Stimulated activated CD4-positive, alpha-beta T cell treated with anti-CD3 and anti-CD28 coated beads, Interleukin-1b, Interleukin-23, amount 100 ng/mL, for 24 hours (primary cell): Measurements from ENCODE around the gene PARD3B.
A peak's percentile ranks its signal among the peaks of the same experiment; 100 is the strongest.

Experiments
- DNase-seq, 4 experiments: peaks; one replicate each; pipeline ENCODE4 v3.0.0-alpha.2; 2020; ENCODE audit warnings: low read depth in 4 of 4, low spot score in 1 of 4

The PARD3B gene

DNA sequence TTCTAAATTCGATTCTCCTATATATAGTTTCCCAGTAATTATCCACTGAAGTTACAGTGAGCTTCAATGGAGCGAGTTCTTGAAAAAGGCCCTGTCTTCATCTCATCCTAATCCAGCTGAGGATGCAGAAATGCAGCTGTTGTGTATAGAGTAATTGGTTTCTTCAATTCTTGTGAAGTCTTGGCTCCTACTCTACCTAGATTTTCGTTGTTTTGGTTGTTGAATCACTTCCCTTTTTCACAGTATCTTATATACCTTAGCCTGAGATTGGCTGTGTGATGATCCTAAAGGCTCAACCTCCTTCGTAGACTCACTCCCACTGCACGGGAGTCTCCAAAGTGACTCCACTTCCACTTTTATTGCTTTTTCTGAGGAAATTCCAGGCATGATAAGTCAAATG is 280.4 kb downstream of the PARD3B start:
- DNase-seq, result no peak

DNA sequence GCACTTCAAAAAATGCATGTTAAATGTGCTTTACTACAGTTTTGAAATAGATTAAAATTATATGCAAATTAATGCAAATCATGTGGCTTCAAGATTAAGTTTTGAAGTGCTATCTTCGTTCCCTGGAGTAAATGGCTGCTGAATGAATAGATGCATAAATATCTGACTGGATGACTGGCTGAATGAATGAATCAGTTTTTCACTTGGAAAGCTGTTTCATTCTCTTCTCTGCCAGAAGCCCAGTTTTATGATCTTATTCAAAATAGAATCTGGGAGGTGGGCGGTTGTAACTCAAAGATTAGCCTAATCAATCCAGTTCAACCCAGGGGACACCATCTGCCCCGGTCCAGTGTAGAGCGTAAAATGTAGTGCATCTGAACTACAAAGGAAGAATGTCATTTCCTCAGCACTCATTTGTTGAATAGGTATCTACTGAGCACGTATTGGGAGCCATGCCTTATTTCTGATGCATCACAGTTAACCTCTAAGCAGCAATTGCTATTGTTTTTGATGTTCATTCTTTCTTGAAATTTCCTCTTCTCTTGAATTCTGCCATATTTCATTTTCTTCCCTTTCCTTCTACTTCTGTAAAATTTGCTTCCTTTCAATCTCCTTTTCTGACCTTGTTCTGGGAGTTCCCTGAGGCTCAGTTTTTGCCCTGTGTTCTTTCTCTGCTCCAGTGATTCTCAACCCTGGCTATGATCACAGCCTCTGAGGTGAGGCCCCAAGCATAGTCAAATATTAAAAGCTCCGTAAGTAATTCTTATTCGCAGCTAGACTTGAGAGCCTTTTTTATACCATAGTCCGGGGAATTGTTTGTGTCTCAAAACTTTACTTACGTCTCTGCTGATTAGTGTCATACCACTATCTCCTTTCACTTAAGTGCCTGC is 282.7 kb downstream of the PARD3B start:
- no peak for DNase-seq

DNA sequence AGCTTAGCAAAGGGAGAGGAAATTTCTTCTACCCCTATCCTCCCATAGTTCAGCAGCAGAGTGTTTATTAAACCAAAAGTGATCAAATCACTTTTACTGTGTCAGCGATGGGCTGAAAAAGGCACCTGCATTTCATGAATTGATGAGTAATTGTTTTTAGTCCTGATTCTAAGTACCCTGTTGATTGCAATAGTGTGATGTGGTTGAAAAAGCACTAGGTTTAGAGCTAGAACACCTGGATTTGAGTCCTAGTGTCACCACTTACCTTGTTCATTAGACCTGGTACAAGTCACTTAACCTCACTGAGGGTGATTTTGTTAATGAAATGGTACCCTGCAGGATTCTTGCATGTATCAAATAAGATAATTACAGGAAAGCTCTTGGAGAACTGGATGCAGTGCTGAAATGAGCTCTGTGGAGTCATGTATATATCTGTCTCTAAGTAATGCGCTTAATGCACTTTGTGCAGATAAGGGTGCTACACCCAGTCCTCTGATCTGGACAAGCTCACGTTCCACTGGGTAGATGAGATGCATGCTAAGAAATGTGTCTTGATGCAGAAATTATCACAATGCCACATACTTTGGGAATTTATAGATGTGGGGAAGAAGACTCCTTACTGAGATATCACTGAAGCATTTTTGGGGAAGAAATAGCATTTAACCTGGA is 289.6 kb downstream of the PARD3B start:
- DNase-seq, result no peak

DNA sequence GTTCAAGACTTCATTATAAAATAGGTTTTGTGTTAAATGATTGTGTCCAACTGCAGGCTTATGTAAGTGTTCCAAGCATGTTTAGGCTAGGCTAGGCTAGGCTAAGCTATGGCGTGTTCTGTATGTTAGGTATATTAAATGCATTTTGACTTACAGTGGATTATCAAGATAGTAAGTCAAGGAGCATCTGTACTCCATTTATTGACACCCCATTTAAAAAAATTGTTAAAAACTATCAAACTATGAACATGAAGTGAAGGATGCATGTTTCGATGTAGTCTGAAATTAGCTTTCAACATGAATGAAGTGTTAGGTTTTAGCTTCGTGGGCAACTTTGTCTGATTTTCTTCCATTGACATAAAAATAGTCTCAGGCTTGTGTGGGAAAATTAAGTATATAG is 290.5 kb downstream of the PARD3B start:
- DNase-seq, result no peak

DNA sequence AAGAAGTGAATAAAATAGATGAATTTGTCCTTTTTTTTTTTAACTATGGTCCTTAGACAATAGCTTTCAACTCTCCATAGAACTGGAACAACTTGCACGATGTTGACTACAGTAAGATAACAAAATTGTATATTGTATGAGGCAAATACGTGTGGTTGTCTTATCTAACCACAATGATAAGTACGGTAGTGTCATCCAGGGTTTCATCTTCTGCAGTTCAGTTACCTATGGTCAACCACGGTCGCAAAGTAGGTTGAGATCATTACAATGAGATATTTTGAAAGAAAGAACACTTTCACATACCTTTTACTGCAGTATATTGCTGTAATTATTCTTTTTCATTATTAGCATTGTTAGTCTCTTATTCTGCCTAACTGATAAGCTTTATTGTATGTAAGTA is 295.2 kb downstream of the PARD3B start:
- DNase-seq, result no peak

DNA sequence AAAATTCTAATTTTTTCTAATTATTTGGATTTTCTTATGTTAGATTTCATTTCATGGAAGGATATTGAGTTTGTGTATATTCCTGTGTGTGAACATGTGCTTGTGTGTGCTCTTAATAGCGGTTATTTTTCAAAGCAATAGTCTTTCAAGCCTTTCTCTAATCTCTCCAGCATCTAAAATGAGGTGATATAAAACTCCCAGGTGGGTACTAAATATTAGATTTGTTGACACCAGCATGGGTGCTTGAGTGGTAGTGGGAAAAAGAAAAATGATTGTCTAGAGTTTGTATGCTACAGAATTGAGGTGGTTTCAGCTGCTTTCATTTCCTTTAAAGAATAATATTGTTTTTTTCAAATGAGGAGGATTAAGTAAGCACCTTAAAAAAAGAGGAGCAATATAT is 296.8 kb downstream of the PARD3B start:
- no peak for DNase-seq

DNA sequence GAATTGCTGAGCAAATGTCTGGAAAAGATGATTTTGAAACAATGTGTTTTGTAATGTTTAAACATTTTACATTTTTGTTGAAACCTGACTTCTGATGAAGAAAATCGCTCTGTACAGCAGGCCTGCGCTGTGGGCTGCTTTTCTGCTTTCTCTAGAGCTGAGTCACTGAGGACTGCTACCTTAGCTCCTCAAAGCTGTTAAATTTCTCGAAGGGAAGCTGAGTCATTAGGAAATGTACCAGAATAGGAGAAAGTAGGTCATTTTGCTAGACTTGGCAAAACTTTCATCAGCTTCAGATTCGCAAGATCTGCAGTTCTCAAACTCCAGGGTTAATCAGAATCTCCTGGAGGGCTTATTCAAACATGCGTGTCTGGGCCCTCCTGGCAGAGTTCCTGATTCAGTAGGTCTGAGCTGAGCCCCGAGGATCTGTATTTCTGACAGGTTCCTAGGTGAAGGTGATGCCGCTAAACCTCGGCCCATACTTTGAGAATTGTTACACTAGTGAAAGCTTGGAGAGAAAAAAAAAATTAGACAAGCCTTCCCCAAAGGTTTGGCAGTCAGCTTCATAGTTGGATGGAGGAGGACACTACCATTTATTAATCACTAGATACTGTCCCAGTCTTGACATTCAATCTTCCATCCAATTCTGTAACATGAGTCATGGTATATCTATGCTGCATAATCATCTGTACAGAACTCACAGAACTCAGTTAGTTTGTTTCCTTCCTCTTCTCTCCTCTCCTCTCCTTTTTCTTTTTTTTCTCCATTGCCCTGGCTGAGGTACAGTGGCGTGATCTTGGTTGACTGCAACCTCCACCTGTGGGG is 297.6 kb downstream of the PARD3B start:
- peak in 1 of 4 experiments; percentile 7 for DNase-seq

DNA sequence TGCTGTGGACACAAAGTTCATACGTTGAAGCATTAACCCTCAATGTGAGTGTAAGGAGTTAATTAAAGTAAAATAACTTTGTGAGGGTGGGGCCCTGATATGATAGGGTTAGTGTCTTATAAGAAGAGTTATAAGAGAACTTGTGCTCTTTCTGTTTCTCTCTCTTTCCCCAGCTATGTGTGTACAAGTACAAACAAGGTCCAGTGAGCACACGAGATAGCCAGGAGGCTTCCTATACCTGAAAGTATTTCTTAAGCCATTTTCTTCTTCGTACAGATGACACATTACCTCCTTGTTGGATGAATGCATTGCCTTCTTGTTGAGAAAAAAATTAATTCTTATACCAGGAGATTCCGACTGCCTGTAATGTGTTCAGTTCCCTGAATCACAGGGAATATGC is 301.2 kb downstream of the PARD3B start:
- no peak for DNase-seq

DNA sequence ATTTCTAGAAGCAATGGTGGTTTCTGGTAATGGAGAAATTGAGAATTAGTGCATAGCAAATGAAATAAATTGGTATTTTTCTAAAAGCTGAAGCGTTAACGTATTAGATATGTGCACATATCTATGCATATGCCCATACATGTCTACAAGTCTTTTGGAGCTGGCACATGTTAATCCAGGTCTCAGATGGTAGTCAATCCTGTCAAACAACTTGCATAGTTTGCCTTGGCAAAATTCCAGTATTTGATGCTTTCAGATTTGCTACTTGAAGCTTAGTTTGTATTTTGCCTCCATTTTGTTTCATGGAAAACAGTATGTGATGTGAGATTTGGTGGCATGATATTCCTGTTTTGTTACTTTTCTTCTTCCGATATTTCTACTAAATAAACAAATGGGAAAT is 304.6 kb downstream of the PARD3B start:
- no peak for DNase-seq

DNA sequence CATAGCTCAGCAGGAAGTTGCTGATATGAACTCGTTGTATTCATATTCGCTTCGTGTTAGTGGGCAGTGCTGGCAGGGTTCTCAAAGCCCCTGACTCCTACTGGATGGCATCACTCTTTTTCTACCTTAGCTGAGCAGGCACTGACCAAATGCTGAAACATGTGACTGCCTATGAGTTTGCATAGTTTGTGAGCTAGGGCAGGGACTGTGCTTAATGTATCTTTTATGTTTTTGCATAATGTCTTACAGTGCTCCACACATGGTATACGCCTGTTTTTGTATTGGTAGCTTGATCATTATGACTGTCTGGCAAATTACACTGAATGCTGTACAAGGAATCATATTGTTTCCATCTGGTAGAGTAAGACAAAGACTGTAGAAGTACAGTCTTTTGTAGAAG is 305.3 kb downstream of the PARD3B start:
- DNase-seq, result no peak

DNA sequence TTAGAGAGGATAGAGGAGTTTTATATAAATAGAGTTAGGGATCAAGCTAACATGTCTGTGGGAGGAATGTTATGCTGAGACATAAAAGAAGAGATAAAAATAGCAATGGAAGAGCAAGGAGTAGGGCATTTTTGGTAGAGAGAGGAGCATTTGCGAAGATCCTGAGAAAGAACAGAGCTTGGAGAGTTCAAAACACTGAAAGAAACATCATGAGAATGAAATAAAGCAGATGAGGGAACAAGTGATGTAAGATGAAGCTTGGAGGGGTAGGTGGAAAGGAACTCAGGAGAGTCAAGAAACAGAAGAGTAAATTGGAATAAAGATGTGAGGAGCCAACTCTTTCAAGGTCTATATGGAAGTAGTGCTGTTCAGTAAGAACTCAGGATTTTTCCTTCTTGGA is 308.6 kb downstream of the PARD3B start:
- DNase-seq, result no peak

DNA sequence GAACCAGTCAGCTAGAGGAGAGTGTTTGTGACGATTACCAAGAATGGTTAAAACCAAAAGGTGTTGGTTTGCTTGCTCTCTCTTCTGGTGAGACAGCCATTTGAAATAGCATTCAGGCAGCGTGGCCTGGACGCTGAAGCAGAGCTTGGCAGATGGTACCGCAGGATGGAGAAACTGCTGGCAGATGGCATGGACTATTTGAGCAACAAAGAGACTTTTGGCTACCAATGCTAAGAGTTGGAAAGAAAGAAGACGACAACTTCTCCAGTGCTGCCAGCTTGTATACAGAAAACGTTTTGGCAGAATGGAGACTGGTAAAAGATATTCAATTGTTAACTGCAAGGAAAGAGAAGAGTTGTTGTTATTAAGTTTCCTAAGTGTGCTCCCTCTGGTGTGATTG is 315.0 kb downstream of the PARD3B start:
- no peak for DNase-seq

DNA sequence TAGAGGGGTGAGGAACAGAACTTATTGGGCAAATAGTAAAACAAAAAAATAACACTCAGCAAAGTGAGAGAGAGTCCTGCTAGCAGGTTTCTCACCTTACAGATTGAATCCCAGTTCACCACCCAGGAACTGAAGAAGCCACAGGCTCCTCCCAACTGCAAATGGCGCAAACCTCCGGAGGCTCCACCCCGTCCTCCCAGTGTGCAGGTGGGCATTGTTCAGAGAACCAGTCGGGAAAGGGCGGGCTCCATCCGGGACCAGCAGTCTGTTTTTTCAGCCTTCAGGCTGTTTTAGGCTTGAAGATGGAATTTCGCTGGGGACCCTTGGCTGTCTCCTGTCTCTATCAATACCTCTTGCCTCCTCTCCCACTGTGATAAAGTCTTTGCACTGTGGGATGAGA is 317.5 kb downstream of the PARD3B start:
- no peak for DNase-seq

DNA sequence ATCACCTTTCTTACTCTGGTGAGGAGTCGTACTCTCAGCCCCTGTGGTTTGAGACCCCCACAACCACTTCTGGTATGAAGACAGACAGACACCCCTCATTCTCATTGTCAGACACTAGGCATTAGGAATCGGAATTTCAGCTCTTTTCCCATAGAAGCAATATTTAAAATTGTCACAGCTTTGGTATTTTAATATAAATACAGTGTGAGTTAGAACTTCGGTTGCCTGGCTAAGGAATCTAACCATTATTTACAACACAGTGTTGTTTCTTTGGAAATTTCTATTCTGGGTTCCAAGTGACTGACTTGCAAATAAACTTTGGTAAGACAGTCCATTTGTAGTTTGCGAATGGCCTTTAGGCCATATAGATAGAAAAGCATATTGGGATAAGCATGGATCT is 318.1 kb downstream of the PARD3B start:
- no peak for DNase-seq

DNA sequence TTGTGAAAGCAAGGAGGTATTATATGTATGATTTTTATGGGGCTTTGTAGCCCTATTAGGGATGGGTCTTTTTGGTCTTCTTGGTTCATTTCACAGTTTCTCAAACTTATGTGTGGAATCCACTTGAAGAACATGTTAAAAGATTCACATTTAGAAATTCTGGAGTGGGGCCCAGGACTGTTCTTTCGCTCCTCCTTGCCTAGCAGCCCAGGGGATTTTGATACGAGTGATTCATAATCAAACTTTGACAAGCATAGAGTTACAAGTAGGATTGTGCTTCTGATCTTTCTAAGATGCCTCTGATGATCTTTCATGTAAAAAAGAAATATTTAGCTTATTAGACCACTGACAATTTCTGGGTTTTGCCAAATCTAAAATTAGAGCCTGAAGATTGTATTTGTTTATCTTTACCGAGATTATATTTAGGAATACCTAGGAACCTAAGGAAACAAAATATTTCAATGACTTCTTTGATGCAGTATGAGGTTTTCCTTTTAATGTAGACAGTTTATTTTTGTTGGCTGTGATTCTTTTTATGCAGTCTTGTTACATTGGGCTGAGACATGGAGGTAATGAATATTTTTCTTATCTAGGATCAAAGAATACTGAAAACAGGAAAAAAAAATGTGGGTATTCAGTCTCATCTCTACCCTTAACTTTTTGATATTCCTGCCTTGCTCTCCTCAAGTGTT is 324.0 kb downstream of the PARD3B start:
- no peak for DNase-seq

DNA sequence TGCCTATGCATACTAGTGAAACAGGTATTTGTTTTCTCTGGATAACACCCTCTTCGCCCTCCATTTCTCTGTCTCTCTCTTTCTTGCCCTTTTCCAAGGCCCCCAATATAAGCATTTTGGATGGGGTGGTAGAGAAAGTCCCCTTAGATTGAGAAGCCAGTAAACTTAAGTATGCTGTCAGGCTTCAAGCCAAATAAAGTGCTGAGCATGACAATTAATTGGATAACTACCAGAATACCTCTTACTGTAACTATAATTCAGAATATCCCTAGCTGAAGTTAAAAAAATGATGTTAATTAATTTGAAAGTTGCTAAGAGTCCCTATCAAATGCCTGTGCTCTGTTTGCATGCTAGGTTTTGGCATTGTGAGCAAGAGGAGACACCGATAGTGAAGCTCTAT is 324.8 kb downstream of the PARD3B start:
- DNase-seq, result no peak

DNA sequence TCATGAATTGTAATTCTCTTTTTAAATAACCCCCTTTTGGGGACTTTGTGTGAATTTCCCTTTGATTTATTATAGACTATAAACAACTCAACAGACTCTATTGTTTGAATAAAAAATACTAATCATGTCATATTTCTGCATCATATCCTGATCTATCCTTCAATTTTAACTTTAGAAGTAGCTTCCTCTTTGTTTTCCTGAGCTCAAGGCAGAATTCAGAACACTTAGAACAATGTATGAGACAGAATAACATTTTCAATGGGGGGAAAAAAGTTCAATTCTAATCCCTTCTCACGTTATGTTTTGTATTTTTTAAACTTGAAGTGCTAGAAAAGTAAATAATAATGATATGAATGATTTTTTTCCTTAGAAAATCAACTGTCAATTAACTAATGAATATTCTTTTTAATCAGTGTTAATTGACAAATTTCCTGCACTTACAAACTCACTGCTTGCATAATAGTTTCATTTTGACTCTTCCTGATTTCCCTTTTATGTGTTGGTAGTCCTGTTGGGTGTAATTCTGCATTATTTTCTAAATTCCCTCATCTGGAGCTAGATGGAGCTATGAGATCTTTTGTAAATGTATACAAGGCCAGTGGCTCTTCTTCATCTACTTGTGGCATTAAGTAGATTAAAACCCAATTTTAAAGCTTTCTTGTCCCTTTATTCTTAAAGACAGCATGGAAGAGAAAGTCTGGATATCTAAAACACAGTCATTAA is 326.1 kb downstream of the PARD3B start:
- no peak for DNase-seq

DNA sequence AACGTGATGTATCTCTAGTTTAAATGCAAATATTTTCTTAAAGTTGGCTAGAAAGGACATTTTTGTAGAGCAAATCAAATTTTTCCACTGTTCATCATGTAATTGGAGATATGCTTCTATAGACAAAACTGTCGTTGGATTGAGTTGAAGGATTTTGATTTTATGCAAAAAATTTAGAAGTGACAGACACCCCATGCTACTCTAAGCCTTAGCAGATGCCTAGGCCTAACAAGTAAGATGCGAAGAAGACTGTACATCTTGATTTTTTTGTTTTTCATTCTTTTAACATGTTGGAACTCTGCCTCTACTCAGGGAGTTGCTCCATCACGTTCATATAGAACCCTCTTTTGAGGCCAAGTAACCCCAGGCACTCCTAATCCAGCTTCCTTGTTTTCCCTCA is 331.0 kb downstream of the PARD3B start:
- DNase-seq, result no peak

DNA sequence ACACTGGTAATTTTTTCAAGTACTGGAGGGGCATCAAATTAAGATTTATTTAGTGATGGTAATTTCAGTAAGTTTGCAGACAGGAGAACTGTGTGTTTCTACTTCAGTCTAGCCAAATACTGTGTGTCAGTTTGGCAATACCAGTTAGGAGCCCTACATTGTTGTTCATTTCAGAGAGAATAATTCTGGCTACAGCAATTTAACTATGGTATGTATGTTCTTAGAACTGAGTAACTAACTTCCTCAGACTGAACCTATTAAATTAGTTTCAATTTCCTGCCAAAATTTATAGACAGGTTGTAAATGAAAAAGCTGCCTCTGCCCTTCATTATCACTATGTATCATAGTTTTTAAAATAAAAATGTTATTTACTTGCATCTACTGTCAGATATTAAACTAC is 332.4 kb downstream of the PARD3B start:
- no peak for DNase-seq

DNA sequence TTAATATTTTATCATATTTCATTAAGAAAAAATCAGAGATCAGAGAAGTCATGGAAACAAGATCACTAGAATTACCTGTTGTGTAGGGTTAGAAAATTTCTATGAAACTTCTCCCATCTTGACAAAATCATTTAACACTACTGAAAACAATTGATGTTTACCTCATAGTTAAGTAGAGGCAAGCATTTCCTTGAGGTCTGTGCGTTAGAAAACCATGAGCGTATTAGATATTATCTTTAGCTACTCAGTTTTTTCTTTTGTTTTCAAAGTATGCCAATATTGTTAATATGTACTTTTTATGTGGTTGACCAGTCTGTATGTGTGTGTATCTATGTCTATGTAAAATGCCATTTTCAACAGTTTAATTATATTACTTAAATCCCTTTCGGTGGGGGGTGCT is 335.7 kb downstream of the PARD3B start:
- no peak for DNase-seq

DNA sequence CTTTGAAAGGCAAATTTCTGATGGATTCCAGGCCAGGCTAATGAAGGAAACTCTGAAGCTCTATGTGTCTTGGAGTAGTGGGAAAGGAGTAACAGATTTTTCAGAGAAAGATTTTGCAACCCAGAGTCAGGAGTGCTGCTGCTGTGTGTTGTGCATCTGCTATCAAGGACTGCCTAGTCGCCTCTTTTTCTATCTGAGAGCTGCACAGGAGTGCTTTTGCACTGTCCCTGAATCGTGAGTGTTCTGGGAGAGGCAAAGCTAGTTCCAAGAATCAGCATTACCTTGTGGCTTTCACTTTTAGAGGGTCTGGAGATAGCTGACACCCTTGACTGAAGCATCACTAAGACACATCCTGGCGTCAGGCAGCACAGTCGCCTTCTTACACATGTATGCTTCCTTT is 336.4 kb downstream of the PARD3B start:
- no peak for DNase-seq
